GM18873 (cell line): Measurements from ENCODE around the gene XRCC5.
"Not testable (repeated sequence)": the region's sequence is repeated elsewhere in the genome, so short reads cannot be mapped to it uniquely, and the experiment has no call there.

Source experiments
- ATAC-seq: cut with Tn5 transposase; IDR thresholded peaks from one replicate; pipeline ENCODE4 v1.9.1; 2021; ENCODE audit warnings: mild to moderate bottlenecking, moderate library complexity, moderate number of reproducible peaks; ENCODE audit not compliant: unreplicated experiment, low FRiP score

XRCC5 gene

GRCh38 chr2:216108967-216109921 is at the start of gene XRCC5:
Gene XRCC5, plus strand, starts transcription at chr2:216109348. Its CDS starts 89 bp downstream, at chr2:216109437.
- ATAC-seq, result peak; percentile 26

- no peak for ATAC-seq
These were observed 45.0 kb upstream of the XRCC5 start for GRCh38 chr2:216064014-216064630.

- no peak for ATAC-seq
These were observed 44.5 kb upstream of the XRCC5 start for GRCh38 chr2:216064665-216065064.

- ATAC-seq, result no peak
These were observed 42.9 kb upstream of the XRCC5 start for GRCh38 chr2:216066230-216066629.

- no peak for ATAC-seq
These were observed 40.1 kb upstream of the XRCC5 start for GRCh38 chr2:216069028-216069427.

GRCh38 chr2:216070195-216070594 is 39.0 kb upstream of the XRCC5 start:
- ATAC-seq, result no peak

GRCh38 chr2:216071111-216071851 is 37.9 kb upstream of the XRCC5 start:
- ATAC-seq, result no peak

- no peak for ATAC-seq
These were observed 36.7 kb upstream of the XRCC5 start for GRCh38 chr2:216072473-216072872.

- ATAC-seq, result no peak
These were observed 35.4 kb upstream of the XRCC5 start for GRCh38 chr2:216073773-216074172.

- ATAC-seq, result no peak
These were observed 34.8 kb upstream of the XRCC5 start for GRCh38 chr2:216074380-216074779.

- no peak for ATAC-seq
These were observed 34.4 kb upstream of the XRCC5 start for GRCh38 chr2:216074794-216075193.

GRCh38 chr2:216075510-216076485 is 33.4 kb upstream of the XRCC5 start:
- ATAC-seq, result no peak

- no peak for ATAC-seq
These were observed 30.4 kb upstream of the XRCC5 start for GRCh38 chr2:216078776-216079175.

- not testable (repeated sequence) for ATAC-seq
These were observed 29.1 kb upstream of the XRCC5 start for GRCh38 chr2:216080048-216080447.

- no peak for ATAC-seq
These were observed 28.1 kb upstream of the XRCC5 start for GRCh38 chr2:216081012-216081411.

GRCh38 chr2:216081487-216082116 is 27.5 kb upstream of the XRCC5 start, which contains the start of the genes PECR and TMEM169:
Gene PECR, minus strand, starts transcription at chr2:216081809. Its CDS starts 68 bp downstream, at chr2:216081741.
Gene TMEM169, plus strand, starts transcription at chr2:216081919. Its CDS starts 14,045 bp downstream, at chr2:216095964.
- ATAC-seq, result peak; percentile 90

GRCh38 chr2:216082117-216082711 is 26.9 kb upstream of the XRCC5 start:
- no peak for ATAC-seq

GRCh38 chr2:216082805-216083204 is 26.3 kb upstream of the XRCC5 start:
- no peak for ATAC-seq
